ENCODE data around the gene TSPAN15.

TSPAN15 gene

GRCh38 chr10:69489506-69490090, 38.3 kb downstream of the TSPAN15 start:
- no peak for DNase-seq

GRCh38 chr10:69490876-69491275, 39.6 kb downstream of the TSPAN15 start:
- DNase-seq = no peak

- DNase-seq = no peak
Observed at GRCh38 chr10:69491611-69492010, 40.3 kb downstream of the TSPAN15 start.

- DNase-seq = no peak
Observed at GRCh38 chr10:69492091-69492745, 41.0 kb downstream of the TSPAN15 start.

GRCh38 chr10:69492746-69493462, 41.6 kb downstream of the TSPAN15 start:
- no peak for DNase-seq

GRCh38 chr10:69494626-69495558, 43.6 kb downstream of the TSPAN15 start:
- DNase-seq = no peak

- no peak for DNase-seq
Observed at GRCh38 chr10:69495666-69496065, 44.4 kb downstream of the TSPAN15 start.

GRCh38 chr10:69496352-69497230, 45.3 kb downstream of the TSPAN15 start:
- DNase-seq = no peak

GRCh38 chr10:69497231-69497561, 45.9 kb downstream of the TSPAN15 start:
- no peak for DNase-seq

- no peak for DNase-seq
Observed at GRCh38 chr10:69497611-69498390, 46.5 kb downstream of the TSPAN15 start.

- no peak for DNase-seq
Observed at GRCh38 chr10:69498711-69499471, 47.6 kb downstream of the TSPAN15 start.

- no peak for DNase-seq
Observed at GRCh38 chr10:69499726-69500689, 48.7 kb downstream of the TSPAN15 start.

GRCh38 chr10:69500864-69501468, 49.7 kb downstream of the TSPAN15 start:
- no peak for DNase-seq

GRCh38 chr10:69501657-69502056, 50.4 kb downstream of the TSPAN15 start:
- no peak for DNase-seq

- DNase-seq = no peak
Observed at GRCh38 chr10:69502589-69502988, 51.3 kb downstream of the TSPAN15 start.

- DNase-seq = no peak
Observed at GRCh38 chr10:69503001-69503895, 52.0 kb downstream of the TSPAN15 start.

GRCh38 chr10:69503896-69504265, 52.6 kb downstream of the TSPAN15 start:
- no peak for DNase-seq

All from DMS79 (cell line).